HG03439 (cell line): ENCODE data around the gene TNIK.
A peak's percentile ranks its signal among the peaks of the same experiment; 100 is the strongest.
"Not testable (repeated sequence)": the region's sequence is repeated elsewhere in the genome, so short reads cannot be mapped to it uniquely, and the experiment has no call there.

ENCODE experiments used
- ATAC-seq: cut with Tn5 transposase; IDR thresholded peaks from one replicate; pipeline ENCODE4 v1.9.1; 2021; ENCODE audit warnings: mild to moderate bottlenecking, moderate library complexity; ENCODE audit not compliant: unreplicated experiment

The TNIK gene

GRCh38 chr3:171119402-171119801, 340.8 kb downstream of the TNIK start:
- ATAC-seq, result not testable (repeated sequence)

GRCh38 chr3:171118993-171119392, 341.2 kb downstream of the TNIK start:
- not testable (repeated sequence) for ATAC-seq

GRCh38 chr3:171116824-171117395, 343.3 kb downstream of the TNIK start:
- no peak for ATAC-seq

- no peak for ATAC-seq
Measured at GRCh38 chr3:171116365-171116764, 343.8 kb downstream of the TNIK start.

GRCh38 chr3:171115667-171116066, 344.5 kb downstream of the TNIK start:
- ATAC-seq, result no peak

GRCh38 chr3:171113716-171114115, 346.5 kb downstream of the TNIK start:
- no peak for ATAC-seq

GRCh38 chr3:171110715-171111114, 349.5 kb downstream of the TNIK start:
- no peak for ATAC-seq

- no peak for ATAC-seq
Measured at GRCh38 chr3:171108066-171108465, 352.1 kb downstream of the TNIK start.

GRCh38 chr3:171103185-171103584, 357.0 kb downstream of the TNIK start:
- no peak for ATAC-seq

GRCh38 chr3:171101982-171102641, 358.1 kb downstream of the TNIK start:
- ATAC-seq, result no peak

- no peak for ATAC-seq
Measured at GRCh38 chr3:171099911-171100310, 360.3 kb downstream of the TNIK start.

GRCh38 chr3:171095063-171095462, 365.1 kb downstream of the TNIK start:
- ATAC-seq, result peak; percentile 74

- ATAC-seq, result no peak
Measured at GRCh38 chr3:171094411-171094810, 365.8 kb downstream of the TNIK start.

GRCh38 chr3:171093462-171093861, 366.7 kb downstream of the TNIK start:
- ATAC-seq, result no peak

GRCh38 chr3:171092467-171092911, 367.7 kb downstream of the TNIK start:
- no peak for ATAC-seq

- ATAC-seq, result no peak
Measured at GRCh38 chr3:171090321-171090720, 369.9 kb downstream of the TNIK start.

GRCh38 chr3:171088964-171089754, 371.0 kb downstream of the TNIK start:
- ATAC-seq, result no peak

GRCh38 chr3:171088496-171088895, 371.7 kb downstream of the TNIK start:
- no peak for ATAC-seq

- ATAC-seq, result no peak
Measured at GRCh38 chr3:171086914-171087313, 373.3 kb downstream of the TNIK start.

GRCh38 chr3:171077261-171077660, 382.9 kb downstream of the TNIK start:
- ATAC-seq, result no peak

GRCh38 chr3:171072432-171072831, 387.8 kb downstream of the TNIK start:
- no peak for ATAC-seq

GRCh38 chr3:171068658-171069057, 391.5 kb downstream of the TNIK start:
- ATAC-seq, result no peak
